Activated CD8-positive, alpha-beta memory T cell treated with anti-CD3 and anti-CD28 coated beads for 24 hours (primary cell): ENCODE measurements around the gene USB1.

ENCODE experiments used
- DNase-seq: peaks from one replicate; pipeline ENCODE4 v3.0.0-alpha.2; 2020

USB1 gene

GRCh38 chr16:58049232-58050185, 48.3 kb downstream of the USB1 start:
- DNase-seq, result no peak

GRCh38 chr16:58051296-58051695, 50.1 kb downstream of the USB1 start:
- no peak for DNase-seq

- no peak for DNase-seq
Observed at GRCh38 chr16:58051821-58052603, 50.8 kb downstream of the USB1 start.

- DNase-seq, result no peak
Observed at GRCh38 chr16:58053682-58054005, 52.4 kb downstream of the USB1 start.

- DNase-seq, result no peak
Observed at GRCh38 chr16:58054289-58054688, 53.1 kb downstream of the USB1 start.

- DNase-seq, result no peak
Observed at GRCh38 chr16:58056580-58056979, 55.4 kb downstream of the USB1 start.

GRCh38 chr16:58057121-58057520, 55.9 kb downstream of the USB1 start:
- no peak for DNase-seq

GRCh38 chr16:58057784-58058183, 56.6 kb downstream of the USB1 start:
- no peak for DNase-seq

- no peak for DNase-seq
Observed at GRCh38 chr16:58062821-58063220, 61.6 kb downstream of the USB1 start.

GRCh38 chr16:58063377-58064076, 62.3 kb downstream of the USB1 start:
- DNase-seq, result no peak

GRCh38 chr16:58070585-58070984, 69.4 kb downstream of the USB1 start:
- DNase-seq, result no peak
